Hepatocyte (in vitro differentiated cells): ENCODE results near the gene PCID2. TPM values are rescaled to one million over a fixed set of nuclear protein-coding genes. Genes with fewer than 3 reads are reported as not detected.

Source experiments
- DNase-seq: peaks from one replicate; pipeline ENCODE4 v3.0.0-alpha.2; 2016; ENCODE audit warnings: low spot score
- H2AFZ ChIP-seq: fragments of 200-600 bp; sonication (generic); 2 replicates; pipeline ENCODE4 v1.6.0; 2016; ENCODE audit warnings: antibody characterized with exemption, mild to moderate bottlenecking
- H3K27ac ChIP-seq: fragments of 200-600 bp; sonication (generic); 2 replicates; pipeline ENCODE4 v1.5.1; 2016; ENCODE audit warnings: mild to moderate bottlenecking
- H3K27me3 ChIP-seq: fragments of 200-600 bp; sonication (generic); 2 replicates; pipeline ENCODE4 v1.6.1; 2016
- H3K36me3 ChIP-seq: fragments of 200-600 bp; sonication (generic); replicated peaks from 2 replicates; pipeline ENCODE4 v1.5.1; 2016; ENCODE audit warnings: low read depth; ENCODE audit not compliant: insufficient read depth
- H3K4me1 ChIP-seq: fragments of 200-600 bp; sonication (generic); 2 replicates; pipeline ENCODE4 v1.5.1; 2016; ENCODE audit warnings: mild to moderate bottlenecking, moderate library complexity; ENCODE audit not compliant: insufficient read depth
- H3K4me2 ChIP-seq: fragments of 200-600 bp; sonication (generic); 2 replicates; pipeline ENCODE4 v1.6.0; 2016
- H3K4me3 ChIP-seq: fragments of 200-600 bp; sonication (generic); 2 replicates; pipeline ENCODE4 v1.5.1; 2016; ENCODE audit warnings: mild to moderate bottlenecking
- H3K79me2 ChIP-seq: fragments of 200-600 bp; sonication (generic); 2 replicates; pipeline ENCODE4 v1.6.0; 2017; ENCODE audit warnings: mild to moderate bottlenecking
- H3K9me2 ChIP-seq: fragments of 200-600 bp; sonication (generic); replicated peaks from 2 replicates; pipeline ENCODE4 v1.6.0; 2017; ENCODE audit warnings: mild to moderate bottlenecking; ENCODE audit not compliant: insufficient read depth
- H3K9me3 ChIP-seq: fragments of 200-600 bp; sonication (generic); 2 replicates; pipeline ENCODE4 v1.5.1; 2016; ENCODE audit warnings: low read depth, mild to moderate bottlenecking
- H4K20me1 ChIP-seq: fragments of 200-600 bp; sonication (generic); 2 replicates; pipeline ENCODE4 v1.6.0; 2016; ENCODE audit warnings: mild to moderate bottlenecking; ENCODE audit not compliant: insufficient read depth, poor library complexity, severe bottlenecking
- EZH2 ChIP-seq: fragments of 200-600 bp; sonication (generic); IDR thresholded peaks from 2 replicates; pipeline ENCODE4 v1.6.1; 2016; ENCODE audit warnings: antibody characterized with exemption, mild to moderate bottlenecking, borderline replicate concordance
- EZH2phosphoT487 ChIP-seq: fragments of 200-600 bp; sonication (generic); IDR thresholded peaks from one replicate; pipeline ENCODE4 v1.6.1; 2018; ENCODE audit warnings: antibody characterized with exemption, mild to moderate bottlenecking, low read depth, moderate library complexity; ENCODE audit not compliant: unreplicated experiment, severe bottlenecking
- WGBS: methylation state at CpG from one replicate; pipeline ENCODE4 v1.1.6; 2016; ENCODE audit warnings: low lambda C conversion rate; ENCODE audit errors: missing lambda C conversion rate; 5-methylcytosine and 5-hydroxymethylcytosine counted together
- polyA plus RNA-seq: library from polyadenylated mRNA; unstranded; fragments of >200 nt; fragmentation: Nextera tagmentation; extraction: Ambion mirVana; gene quantifications from 2 replicates; pipeline ENCODE4 v1.2.1, GENCODE V29; 2016
- total RNA-seq: library from RNA; depleted of rRNA; stranded (reverse); fragments of >200 nt; gene quantifications from 2 replicates; pipeline ENCODE4 v1.2.3, GENCODE V29; 2014
- TF ChIP-seq, protein P1 (sequence below): fragments of 200-600 bp; sonication (generic); IDR thresholded peaks from 2 replicates; pipeline ENCODE4 v1.5.1; 2016; ENCODE audit warnings: antibody characterized with exemption, mild to moderate bottlenecking; ENCODE audit not compliant: poor library complexity

The PCID2 gene
- total and polyA plus RNA-seq, 2 experiments from 2014 or later, result 47.5 to 55.4 TPM

DNA sequence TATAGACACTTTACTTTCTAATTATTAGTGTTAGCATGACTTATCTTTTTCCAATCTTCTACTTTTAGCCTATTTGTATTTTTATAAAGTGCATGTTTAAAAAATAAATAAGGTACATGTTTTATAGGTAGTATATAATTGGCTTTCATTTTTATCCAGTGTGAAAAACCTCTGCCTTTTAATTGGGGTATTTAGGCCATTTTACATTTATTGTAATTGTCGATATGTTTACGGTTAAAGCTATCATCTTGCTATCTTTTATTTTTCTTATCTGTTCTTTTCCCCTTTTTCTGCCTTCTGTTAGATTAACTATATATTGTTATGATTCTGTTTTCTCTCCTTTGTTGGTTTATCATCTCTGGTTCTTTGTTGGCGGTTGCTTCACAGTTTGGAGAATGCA, 40.9 kb downstream of the PCID2 start:
- H3K27ac ChIP-seq, result no peak overlapping the region
- no peak for TF ChIP-seq EZH2phosphoT487
- TF ChIP-seq, protein P1, sequence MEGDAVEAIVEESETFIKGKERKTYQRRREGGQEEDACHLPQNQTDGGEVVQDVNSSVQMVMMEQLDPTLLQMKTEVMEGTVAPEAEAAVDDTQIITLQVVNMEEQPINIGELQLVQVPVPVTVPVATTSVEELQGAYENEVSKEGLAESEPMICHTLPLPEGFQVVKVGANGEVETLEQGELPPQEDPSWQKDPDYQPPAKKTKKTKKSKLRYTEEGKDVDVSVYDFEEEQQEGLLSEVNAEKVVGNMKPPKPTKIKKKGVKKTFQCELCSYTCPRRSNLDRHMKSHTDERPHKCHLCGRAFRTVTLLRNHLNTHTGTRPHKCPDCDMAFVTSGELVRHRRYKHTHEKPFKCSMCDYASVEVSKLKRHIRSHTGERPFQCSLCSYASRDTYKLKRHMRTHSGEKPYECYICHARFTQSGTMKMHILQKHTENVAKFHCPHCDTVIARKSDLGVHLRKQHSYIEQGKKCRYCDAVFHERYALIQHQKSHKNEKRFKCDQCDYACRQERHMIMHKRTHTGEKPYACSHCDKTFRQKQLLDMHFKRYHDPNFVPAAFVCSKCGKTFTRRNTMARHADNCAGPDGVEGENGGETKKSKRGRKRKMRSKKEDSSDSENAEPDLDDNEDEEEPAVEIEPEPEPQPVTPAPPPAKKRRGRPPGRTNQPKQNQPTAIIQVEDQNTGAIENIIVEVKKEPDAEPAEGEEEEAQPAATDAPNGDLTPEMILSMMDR, result no peak
- no peak for TF ChIP-seq EZH2
- no peaks in the 10 kb centered on the region for H3K79me2 ChIP-seq
- H3K9me3 ChIP-seq, result no peaks in the 10 kb centered on the region
- H3K36me3 ChIP-seq, result no peaks in the 10 kb centered on the region
- H2AFZ ChIP-seq, result no peak overlapping the region
- DNase-seq, result no peak
- peaks cover 16% of the 10 kb centered on the region for H3K4me1 ChIP-seq
- H3K27me3 ChIP-seq, result peaks cover 9% of the 10 kb centered on the region
- H4K20me1 ChIP-seq, result no peaks in the 10 kb centered on the region
- no peaks in the 10 kb centered on the region for H3K9me2 ChIP-seq
- no peak overlapping the region for H3K4me2 ChIP-seq
- 98% methylated on average over 3 of the region's 3 CpGs for WGBS
- no peak overlapping the region for H3K4me3 ChIP-seq

DNA sequence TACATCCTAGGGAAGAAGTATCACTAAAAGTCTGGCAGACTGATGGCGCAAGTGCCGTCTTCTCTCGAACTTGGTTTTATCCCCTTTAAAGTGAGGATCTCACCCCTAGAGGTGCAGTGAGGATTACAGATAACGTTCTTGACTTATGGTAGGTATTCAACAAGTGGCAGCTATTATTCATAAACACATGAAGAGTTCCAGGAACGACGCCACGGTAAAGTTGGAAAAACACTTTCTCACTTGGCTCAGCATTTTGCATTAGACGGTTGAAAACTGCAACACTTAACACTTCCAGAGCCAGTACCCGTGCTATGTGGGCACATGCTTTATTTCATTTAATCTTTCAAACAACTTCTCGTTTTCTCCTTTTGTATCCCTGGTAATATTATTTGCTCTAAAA, 41.3 kb downstream of the PCID2 start:
- Histone ChIP-seq H3K4me3 (no peak overlapping the region), H3K9me3 (no peaks in the 10 kb centered on the region), H3K27me3 (peaks cover 9% of the 10 kb centered on the region), H3K4me2 (no peak overlapping the region), H4K20me1 (no peaks in the 10 kb centered on the region), H3K79me2 (no peaks in the 10 kb centered on the region), H3K9me2 (no peaks in the 10 kb centered on the region), H2AFZ (no peak overlapping the region), H3K4me1 (peaks cover 16% of the 10 kb centered on the region), H3K36me3 (no peaks in the 10 kb centered on the region), H3K27ac (no peak overlapping the region)
- TF ChIP-seq EZH2phosphoT487 (no peak), EZH2 (no peak)
- TF ChIP-seq, protein P1, result no peak
- 95% methylated on average over 10 of the region's 10 CpGs for WGBS
- no peak for DNase-seq

DNA sequence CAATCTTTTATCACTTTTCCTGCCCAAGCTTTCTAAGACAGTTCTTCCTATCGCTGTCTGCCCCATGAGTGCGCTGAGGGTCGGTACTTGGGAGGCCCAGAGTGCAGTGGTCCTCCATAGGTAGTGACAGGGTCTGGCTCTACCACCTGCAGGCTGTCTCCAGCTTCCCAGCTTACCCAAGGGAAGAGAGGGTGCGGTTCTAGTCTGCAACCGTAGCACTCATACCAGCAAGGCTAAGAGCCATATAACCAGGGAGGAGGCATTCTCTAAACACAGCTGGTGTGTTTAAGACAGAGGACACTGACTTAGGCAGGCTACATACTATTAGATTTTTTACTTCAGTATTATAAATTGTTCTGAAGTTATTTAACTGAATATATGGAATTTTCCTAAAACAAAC, 41.8 kb downstream of the PCID2 start:
- Histone ChIP-seq H3K9me2 (no peaks in the 10 kb centered on the region), H2AFZ (no peak overlapping the region), H4K20me1 (no peaks in the 10 kb centered on the region), H3K9me3 (no peaks in the 10 kb centered on the region), H3K27me3 (peaks cover 9% of the 10 kb centered on the region), H3K4me1 (peaks cover 16% of the 10 kb centered on the region), H3K27ac (no peak overlapping the region), H3K4me3 (no peak overlapping the region), H3K79me2 (no peaks in the 10 kb centered on the region), H3K4me2 (no peak overlapping the region), H3K36me3 (no peaks in the 10 kb centered on the region)
- no peak for TF ChIP-seq EZH2
- no peak for TF ChIP-seq EZH2phosphoT487
- TF ChIP-seq, protein P1, result no peak
- DNase-seq, result no peak
- 85% methylated on average over 5 of the region's 5 CpGs for WGBS

DNA sequence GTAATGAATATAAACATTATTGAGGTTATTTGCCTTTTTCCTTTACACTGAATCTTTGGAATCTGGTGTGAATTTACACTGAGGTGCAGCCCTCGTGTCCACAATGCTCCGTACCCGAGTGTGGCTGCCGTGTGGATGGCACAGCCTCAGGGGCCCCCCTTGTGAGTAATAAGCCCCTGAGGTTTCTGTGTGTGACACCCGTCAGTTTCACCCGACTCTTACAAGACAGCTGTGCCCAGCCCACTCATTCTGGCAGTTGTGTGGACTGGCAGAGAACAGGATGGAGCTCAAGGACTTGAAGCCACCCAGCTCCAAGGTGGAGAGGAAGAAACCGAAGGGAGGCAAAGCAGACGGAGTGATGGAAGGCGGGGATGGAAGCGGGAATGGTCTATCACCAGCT, 42.2 kb downstream of the PCID2 start:
- Histone ChIP-seq H4K20me1 (no peaks in the 10 kb centered on the region), H3K4me2 (no peak overlapping the region), H3K36me3 (no peaks in the 10 kb centered on the region), H3K9me3 (no peaks in the 10 kb centered on the region), H3K4me1 (peaks cover 16% of the 10 kb centered on the region), H3K9me2 (no peaks in the 10 kb centered on the region), H3K79me2 (no peaks in the 10 kb centered on the region), H3K27me3 (peaks cover 9% of the 10 kb centered on the region), H3K4me3 (no peak overlapping the region), H3K27ac (no peak overlapping the region), H2AFZ (no peak overlapping the region)
- WGBS, result 92% methylated on average over 10 of the region's 10 CpGs
- TF ChIP-seq, protein P1, result no peak
- TF ChIP-seq EZH2 (no peak), EZH2phosphoT487 (no peak)
- DNase-seq, result no peak
